ENCODE data around the gene AHR.

Gene AHR

DNA sequence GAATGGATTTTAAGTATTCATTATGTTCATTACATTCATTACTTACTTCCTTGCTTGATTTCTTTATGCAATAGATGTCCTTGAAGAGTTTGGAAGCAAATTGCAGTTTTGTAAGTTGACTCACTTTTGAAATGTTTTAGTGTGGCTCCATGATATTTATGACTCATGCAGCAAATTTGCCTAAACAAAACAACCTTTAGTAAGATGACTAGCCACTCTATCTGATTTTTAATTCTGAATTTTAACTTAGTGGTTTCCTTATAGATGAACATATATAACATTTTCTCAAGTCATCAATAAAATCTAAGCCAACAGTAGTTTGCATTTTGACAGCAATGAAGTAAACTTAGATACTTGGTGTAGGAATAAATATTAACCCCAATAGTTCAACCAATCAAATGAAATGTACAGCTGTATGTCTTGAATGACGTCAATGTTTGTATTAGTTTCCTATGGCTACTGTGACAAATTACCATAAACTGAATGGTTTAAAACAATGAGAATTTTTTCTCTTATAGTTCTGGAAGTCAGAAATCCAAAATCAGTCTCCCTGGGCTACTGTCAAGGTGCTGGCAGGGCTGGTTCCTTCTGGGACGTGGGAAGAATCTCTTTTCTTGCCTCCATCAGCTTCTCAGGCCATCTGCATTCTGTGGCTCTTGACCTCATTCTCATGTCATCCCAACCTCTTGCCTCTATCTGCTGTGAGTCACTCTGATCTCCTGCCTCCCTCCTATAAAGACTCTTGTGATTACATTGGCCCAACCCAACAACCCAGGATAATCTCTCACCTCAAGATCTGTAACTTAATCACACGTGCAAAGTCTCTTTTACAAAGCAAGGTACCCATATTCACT, 73.4 kb downstream of the AHR start (continued):
- no peak for TF ChIP-seq GLI2 (tag by site-specific recombination; IDR thresholded peaks at IDR 0.05; ENCODE audit: borderline replicate concordance, low read depth)
- TF ChIP-seq MZF1 (tag by site-specific recombination; IDR thresholded peaks at IDR 0.05; ENCODE audit: borderline replicate concordance), result no peak
- no peak for TF ChIP-seq OVOL3 (tag by site-specific recombination; IDR thresholded peaks at IDR 0.05)
- no peak for TF ChIP-seq ZNF530 (tag by site-specific recombination; IDR thresholded peaks at IDR 0.05; ENCODE audit: low read depth)
- TF ChIP-seq ZNF792 (tag by site-specific recombination; IDR thresholded peaks at IDR 0.05), result no peak

DNA sequence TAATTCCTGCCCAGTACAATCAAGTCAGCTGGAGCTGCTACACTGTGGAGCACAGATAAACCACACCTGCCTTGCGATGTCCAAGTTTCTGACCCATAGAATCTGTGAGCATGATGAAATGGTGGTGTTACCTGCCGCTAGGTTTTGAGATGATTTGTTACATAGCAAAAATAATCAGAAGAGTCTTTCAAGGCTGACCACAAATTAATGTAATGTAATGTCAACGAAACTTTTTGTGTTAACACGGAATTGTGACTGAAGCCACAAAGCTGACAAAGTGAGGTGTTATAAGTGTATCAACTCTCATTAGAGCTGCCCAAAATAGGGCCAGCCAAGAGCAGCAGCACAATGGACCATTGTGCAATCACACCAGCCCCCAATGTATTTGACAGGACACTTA, 75.7 kb downstream of the AHR start:
- ChIA-PET POLR2A (no interaction called here), CTCF (interaction anchor here (1.1 kb wide), 1 partner anchor 72 kb away, joined by 3 read pairs; no protein-coding TSS in a partner anchor)
- Histone ChIP-seq H3K36me3 (ENCODE audit: control insufficient read depth in 2 of 2, insufficient read depth in 1 of 2, low read length in 2 of 2) (no peaks in the 10 kb centered on the region), H3K4me1 (ENCODE audit: control insufficient read depth, insufficient read depth, low read length) (peaks cover 4% of the 10 kb centered on the region; the same call in 1 of the 2 replicates), H3K27ac (ENCODE audit: extremely low read depth, low read depth, low read length) (no peak overlapping the region), H3K4me3 (ENCODE audit: low read depth, low read length) (no peak overlapping the region), H3K9me3 (ENCODE audit: control insufficient read depth, insufficient read depth, low read depth, low read length) (no peaks in the 10 kb centered on the region)
- TF ChIP-seq OSR2 (tag by site-specific recombination; IDR thresholded peaks at IDR 0.05) (no peak), ZNF169 (tag by site-specific recombination; IDR thresholded peaks at IDR 0.05) (no peak), GLI4 (tag by site-specific recombination; IDR thresholded peaks at IDR 0.05) (no peak), ZNF133 (tag by site-specific recombination; IDR thresholded peaks at IDR 0.05) (no peak), ZNF560 (tag by site-specific recombination; IDR thresholded peaks at IDR 0.05; ENCODE audit: borderline replicate concordance) (no peak), ZNF266 (tag by site-specific recombination; IDR thresholded peaks at IDR 0.05; ENCODE audit: low read depth) (no peak), ZNF140 (tag by site-specific recombination; IDR thresholded peaks at IDR 0.05) (no peak), RBAK (tag by site-specific recombination; IDR thresholded peaks at IDR 0.05) (no peak), ZNF610 (tag by site-specific recombination; IDR thresholded peaks at IDR 0.05; ENCODE audit: borderline replicate concordance) (no peak), ZNF843 (tag by site-specific recombination; IDR thresholded peaks at IDR 0.05) (no peak), ZNF23 (tag by site-specific recombination; IDR thresholded peaks at IDR 0.05; ENCODE audit: borderline replicate concordance) (no peak), ZNF571 (tag by site-specific recombination; IDR thresholded peaks at IDR 0.05) (no peak), ZNF621 (tag by site-specific recombination; IDR thresholded peaks at IDR 0.05) (no peak)
- TF ChIP-seq, protein P1, sequence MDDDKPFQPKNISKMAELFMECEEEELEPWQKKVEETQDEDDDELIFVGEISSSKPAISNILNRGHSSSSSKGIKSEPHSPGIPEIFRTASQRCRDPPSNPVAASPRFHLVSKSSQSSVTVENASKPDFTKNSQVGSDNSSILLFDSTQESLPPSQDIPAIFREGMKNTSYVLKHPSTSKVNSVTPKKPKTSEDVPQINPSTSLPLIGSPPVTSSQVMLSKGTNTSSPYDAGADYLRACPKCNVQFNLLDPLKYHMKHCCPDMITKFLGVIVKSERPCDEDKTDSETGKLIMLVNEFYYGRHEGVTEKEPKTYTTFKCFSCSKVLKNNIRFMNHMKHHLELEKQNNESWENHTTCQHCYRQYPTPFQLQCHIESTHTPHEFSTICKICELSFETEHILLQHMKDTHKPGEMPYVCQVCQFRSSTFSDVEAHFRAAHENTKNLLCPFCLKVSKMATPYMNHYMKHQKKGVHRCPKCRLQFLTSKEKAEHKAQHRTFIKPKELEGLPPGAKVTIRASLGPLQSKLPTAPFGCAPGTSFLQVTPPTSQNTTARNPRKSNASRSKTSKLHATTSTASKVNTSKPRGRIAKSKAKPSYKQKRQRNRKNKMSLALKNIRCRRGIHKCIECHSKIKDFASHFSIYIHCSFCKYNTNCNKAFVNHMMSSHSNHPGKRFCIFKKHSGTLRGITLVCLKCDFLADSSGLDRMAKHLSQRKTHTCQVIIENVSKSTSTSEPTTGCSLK (tag by site-specific recombination; IDR thresholded peaks at IDR 0.05), result no peak
- TF ChIP-seq, protein P2, sequence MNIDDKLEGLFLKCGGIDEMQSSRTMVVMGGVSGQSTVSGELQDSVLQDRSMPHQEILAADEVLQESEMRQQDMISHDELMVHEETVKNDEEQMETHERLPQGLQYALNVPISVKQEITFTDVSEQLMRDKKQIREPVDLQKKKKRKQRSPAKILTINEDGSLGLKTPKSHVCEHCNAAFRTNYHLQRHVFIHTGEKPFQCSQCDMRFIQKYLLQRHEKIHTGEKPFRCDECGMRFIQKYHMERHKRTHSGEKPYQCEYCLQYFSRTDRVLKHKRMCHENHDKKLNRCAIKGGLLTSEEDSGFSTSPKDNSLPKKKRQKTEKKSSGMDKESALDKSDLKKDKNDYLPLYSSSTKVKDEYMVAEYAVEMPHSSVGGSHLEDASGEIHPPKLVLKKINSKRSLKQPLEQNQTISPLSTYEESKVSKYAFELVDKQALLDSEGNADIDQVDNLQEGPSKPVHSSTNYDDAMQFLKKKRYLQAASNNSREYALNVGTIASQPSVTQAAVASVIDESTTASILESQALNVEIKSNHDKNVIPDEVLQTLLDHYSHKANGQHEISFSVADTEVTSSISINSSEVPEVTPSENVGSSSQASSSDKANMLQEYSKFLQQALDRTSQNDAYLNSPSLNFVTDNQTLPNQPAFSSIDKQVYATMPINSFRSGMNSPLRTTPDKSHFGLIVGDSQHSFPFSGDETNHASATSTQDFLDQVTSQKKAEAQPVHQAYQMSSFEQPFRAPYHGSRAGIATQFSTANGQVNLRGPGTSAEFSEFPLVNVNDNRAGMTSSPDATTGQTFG (tag by site-specific recombination; IDR thresholded peaks at IDR 0.05; ENCODE audit: borderline replicate concordance), result no peak
- TF ChIP-seq, protein P3, sequence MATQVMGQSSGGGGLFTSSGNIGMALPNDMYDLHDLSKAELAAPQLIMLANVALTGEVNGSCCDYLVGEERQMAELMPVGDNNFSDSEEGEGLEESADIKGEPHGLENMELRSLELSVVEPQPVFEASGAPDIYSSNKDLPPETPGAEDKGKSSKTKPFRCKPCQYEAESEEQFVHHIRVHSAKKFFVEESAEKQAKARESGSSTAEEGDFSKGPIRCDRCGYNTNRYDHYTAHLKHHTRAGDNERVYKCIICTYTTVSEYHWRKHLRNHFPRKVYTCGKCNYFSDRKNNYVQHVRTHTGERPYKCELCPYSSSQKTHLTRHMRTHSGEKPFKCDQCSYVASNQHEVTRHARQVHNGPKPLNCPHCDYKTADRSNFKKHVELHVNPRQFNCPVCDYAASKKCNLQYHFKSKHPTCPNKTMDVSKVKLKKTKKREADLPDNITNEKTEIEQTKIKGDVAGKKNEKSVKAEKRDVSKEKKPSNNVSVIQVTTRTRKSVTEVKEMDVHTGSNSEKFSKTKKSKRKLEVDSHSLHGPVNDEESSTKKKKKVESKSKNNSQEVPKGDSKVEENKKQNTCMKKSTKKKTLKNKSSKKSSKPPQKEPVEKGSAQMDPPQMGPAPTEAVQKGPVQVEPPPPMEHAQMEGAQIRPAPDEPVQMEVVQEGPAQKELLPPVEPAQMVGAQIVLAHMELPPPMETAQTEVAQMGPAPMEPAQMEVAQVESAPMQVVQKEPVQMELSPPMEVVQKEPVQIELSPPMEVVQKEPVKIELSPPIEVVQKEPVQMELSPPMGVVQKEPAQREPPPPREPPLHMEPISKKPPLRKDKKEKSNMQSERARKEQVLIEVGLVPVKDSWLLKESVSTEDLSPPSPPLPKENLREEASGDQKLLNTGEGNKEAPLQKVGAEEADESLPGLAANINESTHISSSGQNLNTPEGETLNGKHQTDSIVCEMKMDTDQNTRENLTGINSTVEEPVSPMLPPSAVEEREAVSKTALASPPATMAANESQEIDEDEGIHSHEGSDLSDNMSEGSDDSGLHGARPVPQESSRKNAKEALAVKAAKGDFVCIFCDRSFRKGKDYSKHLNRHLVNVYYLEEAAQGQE (tag by site-specific recombination; IDR thresholded peaks at IDR 0.05), result no peak
